H9 (cell line): ENCODE data around the gene MTERF4. TPM values are rescaled to one million over a fixed set of nuclear protein-coding genes. Genes with fewer than 3 reads are reported as not detected.

ENCODE experiments used
- DNase-seq: peaks from one replicate; pipeline ENCODE4 v3.0.0-alpha.2; 2017
- H2AFZ ChIP-seq: one replicate; pipeline ENCODE4 v1.6.1; 2013; ENCODE audit warnings: mild to moderate bottlenecking, low read length, control low read depth, moderate library complexity
- H2AK5ac ChIP-seq: 2 replicates; pipeline ENCODE4 v1.6.1; 2013; ENCODE audit warnings: low read length, control low read depth, mixed read lengths; ENCODE audit not compliant: insufficient read length
- H2BK120ac ChIP-seq: one replicate; pipeline ENCODE4 v1.6.1; 2013; ENCODE audit warnings: low read depth, mild to moderate bottlenecking, low read length, control low read depth, inconsistent platforms; ENCODE audit not compliant: poor library complexity, severe bottlenecking
- H2BK12ac ChIP-seq: 2 replicates; pipeline ENCODE4 v1.6.1; 2013; ENCODE audit warnings: low read length, control low read depth, mixed read lengths, low read depth; ENCODE audit not compliant: insufficient read length
- H2BK15ac ChIP-seq: 2 replicates; pipeline ENCODE4 v1.6.1; 2013; ENCODE audit warnings: low read depth, low read length, control low read depth
- H2BK20ac ChIP-seq: one replicate; pipeline ENCODE4 v1.6.1; 2013; ENCODE audit warnings: low read depth, mild to moderate bottlenecking, low read length, control low read depth, inconsistent platforms; ENCODE audit not compliant: poor library complexity, severe bottlenecking
- H2BK5ac ChIP-seq: 2 replicates; pipeline ENCODE4 v1.6.1; 2013; ENCODE audit warnings: low read length, control low read depth, mixed read lengths; ENCODE audit not compliant: insufficient read length
- H3K14ac ChIP-seq: 2 replicates; pipeline ENCODE4 v1.6.1; 2013; ENCODE audit warnings: low read length, control low read depth; ENCODE audit not compliant: insufficient read depth
- H3K18ac ChIP-seq: 2 replicates; pipeline ENCODE4 v1.6.1; 2013; ENCODE audit warnings: low read depth, mild to moderate bottlenecking, mixed read lengths, low read length, control low read depth; ENCODE audit not compliant: insufficient read length
- H3K23ac ChIP-seq: 2 replicates; pipeline ENCODE4 v1.6.1; 2013; ENCODE audit warnings: low read length, control low read depth, mixed read lengths, low read depth; ENCODE audit not compliant: insufficient read length
- H3K23me2 ChIP-seq: 2 replicates; pipeline ENCODE4 v1.6.1; 2013; ENCODE audit warnings: low read depth, mild to moderate bottlenecking, mixed read lengths, low read length, control low read depth; ENCODE audit not compliant: insufficient read length, poor library complexity, severe bottlenecking
- H3K27ac ChIP-seq: 2 replicates; pipeline ENCODE4 v1.5.1; 2013; ENCODE audit warnings: low read length, control low read depth, mixed read lengths, low read depth; ENCODE audit not compliant: insufficient read length
- H3K27me3 ChIP-seq: 2 replicates; pipeline ENCODE4 v1.6.1; 2013; ENCODE audit warnings: low read length, control low read depth, inconsistent platforms; ENCODE audit not compliant: insufficient read depth
- H3K4ac ChIP-seq: 2 replicates; pipeline ENCODE4 v1.6.1; 2013; ENCODE audit warnings: low read depth, mild to moderate bottlenecking, control low read depth, inconsistent platforms, low read length, moderate library complexity
- H3K4me1 ChIP-seq: 2 replicates; pipeline ENCODE4 v1.6.1; 2013; ENCODE audit warnings: low read length, control low read depth, inconsistent platforms; ENCODE audit not compliant: insufficient read depth
- H3K4me2 ChIP-seq: 2 replicates; pipeline ENCODE4 v1.6.1; 2013; ENCODE audit warnings: low read length, control low read depth, mixed read lengths; ENCODE audit not compliant: insufficient read length, insufficient read depth
- H3K56ac ChIP-seq: 2 replicates; pipeline ENCODE4 v1.6.1; 2013; ENCODE audit warnings: low read depth, mild to moderate bottlenecking, mixed read lengths, low read length, control low read depth; ENCODE audit not compliant: insufficient read length
- H3K79me1 ChIP-seq: 2 replicates; pipeline ENCODE4 v1.6.1; 2013; ENCODE audit warnings: low read depth, mild to moderate bottlenecking, moderate library complexity, low read length, control low read depth, inconsistent platforms; ENCODE audit not compliant: insufficient read depth, poor library complexity, severe bottlenecking
- H3K79me2 ChIP-seq: 2 replicates; pipeline ENCODE4 v1.6.1; 2013; ENCODE audit warnings: low read length, control low read depth, inconsistent platforms; ENCODE audit not compliant: insufficient read depth
- H3K9ac ChIP-seq: 2 replicates; pipeline ENCODE4 v1.6.1; 2013; ENCODE audit warnings: low read length, control low read depth, mixed read lengths; ENCODE audit not compliant: insufficient read length; ENCODE audit errors: extremely low read depth
- H3K9me3 ChIP-seq: one replicate; pipeline ENCODE4 v1.6.1; 2013; ENCODE audit warnings: low read depth, low read length, inconsistent platforms; ENCODE audit not compliant: control insufficient read depth
- H3T11ph ChIP-seq: one replicate; pipeline ENCODE4 v1.6.1; 2013; ENCODE audit warnings: mild to moderate bottlenecking, low read length, control low read depth, inconsistent platforms
- H4K20me1 ChIP-seq: one replicate; pipeline ENCODE4 v1.6.1; 2013; ENCODE audit not compliant: control insufficient read depth, insufficient read length, insufficient read depth
- H4K5ac ChIP-seq: 2 replicates; pipeline ENCODE4 v1.6.1; 2013; ENCODE audit warnings: low read depth, mild to moderate bottlenecking, mixed read lengths, low read length, control low read depth; ENCODE audit not compliant: insufficient read length
- H4K8ac ChIP-seq: replicated peaks from 2 replicates; pipeline ENCODE4 v1.6.1; 2013; ENCODE audit warnings: low read length, control low read depth, mixed read lengths, low read depth; ENCODE audit not compliant: insufficient read length
- H4K91ac ChIP-seq: 2 replicates; pipeline ENCODE4 v1.6.1; 2013; ENCODE audit warnings: low read depth, mild to moderate bottlenecking, moderate library complexity, mixed read lengths, low read length, control low read depth; ENCODE audit not compliant: insufficient read length
- H3K27ac Mint-ChIP-seq, 3 experiments: 2 replicates in 2 of 3; 3 replicates in 1 of 3; pipeline ENCODE4 v1.8.0; 2020 to 2021; ENCODE audit warnings: mixed read lengths in 3 of 3, mild to moderate bottlenecking in 1 of 3, moderate library complexity in 1 of 3
- H3K27me3 Mint-ChIP-seq: 2 replicates; pipeline ENCODE4 v1.8.0; 2021; ENCODE audit warnings: low read depth, mild to moderate bottlenecking, moderate library complexity, mixed read lengths
- H3K36me3 Mint-ChIP-seq, 3 experiments: 2 replicates in 2 of 3; 3 replicates in 1 of 3; pipeline ENCODE4 v1.8.0; 2020 to 2021; ENCODE audit warnings: low read depth in 3 of 3, mixed read lengths in 3 of 3; ENCODE audit not compliant: insufficient read depth in 1 of 3
- H3K4me1 Mint-ChIP-seq, 2 experiments: 2 replicates each; pipeline ENCODE4 v1.8.0; 2020; ENCODE audit warnings: mixed read lengths in 2 of 2
- H3K4me3 Mint-ChIP-seq, 2 experiments: 2 replicates in 1 of 2; 3 replicates in 1 of 2; pipeline ENCODE4 v1.8.0; 2020 to 2021; ENCODE audit warnings: mild to moderate bottlenecking in 2 of 2, mixed read lengths in 2 of 2, moderate library complexity in 1 of 2
- H3K9me3 Mint-ChIP-seq, 2 experiments: 2 replicates in 1 of 2; 3 replicates in 1 of 2; pipeline ENCODE4 v1.8.0; 2020; ENCODE audit warnings: mild to moderate bottlenecking in 2 of 2, mixed read lengths in 2 of 2, moderate library complexity in 1 of 2
- CTCF ChIP-seq: fragments of 200-600 bp; sonication (generic); conservative IDR thresholded peaks from 3 replicates; pipeline ENCODE4 v1.8.0; 2021; ENCODE audit warnings: antibody characterized with exemption, mild to moderate bottlenecking
- WGBS: extraction: QIAGEN DNeasy Blood & Tissue Kit; methylation state at CpG from one replicate; pipeline ENCODE4 v1.1.7; 2013; ENCODE audit warnings: missing lambda C conversion rate, low lambda C conversion rate, mixed read lengths; ENCODE audit not compliant: insufficient read length; ENCODE audit errors: extremely low coverage; 5-methylcytosine and 5-hydroxymethylcytosine counted together
- total RNA-seq: library from RNA; stranded (reverse); gene quantifications from 2 replicates; pipeline ENCODE4 v1.2.1, GENCODE V29; 2021

The MTERF4 gene
- total RNA-seq, 1 experiment from 2014 or later: 35.0 TPM

GRCh38 chr2:241048149-241048948 is 53.7 kb downstream of the MTERF4 start:
- Histone ChIP-seq H3K27me3 (no peaks in the 10 kb centered on the region), H3K79me2 (no peaks in the 10 kb centered on the region), H3K9ac (no peak overlapping the region), H2BK20ac (no peak overlapping the region), H4K8ac (no peak overlapping the region), H2BK15ac (no peak overlapping the region), H2AK5ac (no peak overlapping the region), H4K20me1 (no peaks in the 10 kb centered on the region), H3T11ph (no peak overlapping the region), H3K4me1 (no peaks in the 10 kb centered on the region), H3K79me1 (no peaks in the 10 kb centered on the region), H2AFZ (no peak overlapping the region), H2BK5ac (no peak overlapping the region), H4K5ac (no peak overlapping the region), H3K4ac (no peak overlapping the region), H3K27ac (no peak overlapping the region), H3K4me2 (no peak overlapping the region), H3K23ac (no peak overlapping the region), H3K9me3 (no peaks in the 10 kb centered on the region), H3K56ac (no peak overlapping the region), H3K18ac (no peak overlapping the region), H2BK120ac (no peak overlapping the region), H3K23me2 (no peaks in the 10 kb centered on the region), H2BK12ac (no peak overlapping the region), H3K14ac (no peak overlapping the region), H4K91ac (no peak overlapping the region)
- no CpG with 5 or more reads among the region's 30 CpGs for WGBS
- DNase-seq: no peak
- no peaks in the 10 kb centered on the region for H3K36me3 Mint-ChIP-seq
- H3K4me3 Mint-ChIP-seq: no peak overlapping the region
- H3K4me1 Mint-ChIP-seq: no peaks in the 10 kb centered on the region
- no peak overlapping the region for H3K27ac Mint-ChIP-seq
- H3K27me3 Mint-ChIP-seq: peaks cover 31% of the 10 kb centered on the region
- H3K9me3 Mint-ChIP-seq: peaks cover 14 to 16% of the 10 kb centered on the region in 2 experiments; a peak in 4 of 5 replicates
- TF ChIP-seq CTCF: no peak
